GM12891 (cell line): ENCODE measurements around the gene EML6.

Experiments
- DNase-seq: peaks from one replicate; pipeline ENCODE4 v3.0.0; 2011; ENCODE audit warnings: low spot score; ENCODE audit not compliant: insufficient read length
- FAIRE-seq: peaks from 2 replicates; lab custom pipeline; 2011; peaks lifted over from hg19 to GRCh38; lab: Jason Lieb, UNC
- PAX5 ChIP-seq: IDR thresholded peaks from 2 replicates; pipeline ENCODE4 v1.6.1; 2011; ENCODE audit warnings: low read length, moderate library complexity, mild to moderate bottlenecking; ENCODE audit not compliant: insufficient read depth, severe bottlenecking
- POLR2A ChIP-seq: IDR thresholded peaks from 2 replicates; pipeline ENCODE4 v1.6.1; 2011; ENCODE audit warnings: low read depth, low read length, control low read depth
- POLR2AphosphoS5 ChIP-seq: IDR thresholded peaks from 2 replicates; pipeline ENCODE4 v1.6.1; 2011; ENCODE audit warnings: low read depth, low read length, control low read depth
- POU2F2 ChIP-seq: IDR thresholded peaks from 2 replicates; pipeline ENCODE4 v1.6.1; 2011; ENCODE audit warnings: low read depth, mild to moderate bottlenecking, control low read depth, low read length, moderate library complexity
- SPI1 ChIP-seq: IDR thresholded peaks from 2 replicates; pipeline ENCODE4 v1.6.1; 2011; ENCODE audit warnings: low read depth, low read length, control low read depth
- TAF1 ChIP-seq: IDR thresholded peaks from 2 replicates; pipeline ENCODE4 v1.6.1; 2011; ENCODE audit warnings: low read depth, low read length, control low read depth

Gene EML6

DNA sequence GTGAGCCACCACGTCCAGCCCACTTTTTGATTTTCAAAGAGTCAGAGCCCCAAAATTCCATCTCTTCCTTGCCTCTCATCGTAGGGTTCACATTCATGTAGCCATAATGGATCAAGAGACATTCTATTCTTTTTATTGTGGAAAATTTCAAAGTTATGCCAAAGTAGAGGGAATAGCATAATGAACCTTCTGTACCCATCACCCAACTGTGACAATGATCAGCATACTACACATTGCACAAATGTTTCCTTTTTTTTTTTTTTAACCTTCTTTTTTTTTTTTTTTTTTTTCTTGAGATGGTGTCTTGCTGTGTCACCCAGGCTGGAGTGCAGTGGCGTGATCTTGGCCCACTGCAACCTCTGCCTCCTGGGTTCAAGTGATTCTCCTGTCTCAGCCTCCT lies 162.4 kb downstream of the EML6 start:
- TF ChIP-seq PAX5, result no peak
- TF ChIP-seq POLR2A, result no peak
- TF ChIP-seq TAF1, result no peak
- no peak for TF ChIP-seq SPI1
- no peak for TF ChIP-seq POLR2AphosphoS5
- TF ChIP-seq POU2F2, result no peak
- DNase-seq (no peak), FAIRE-seq (no peak)

DNA sequence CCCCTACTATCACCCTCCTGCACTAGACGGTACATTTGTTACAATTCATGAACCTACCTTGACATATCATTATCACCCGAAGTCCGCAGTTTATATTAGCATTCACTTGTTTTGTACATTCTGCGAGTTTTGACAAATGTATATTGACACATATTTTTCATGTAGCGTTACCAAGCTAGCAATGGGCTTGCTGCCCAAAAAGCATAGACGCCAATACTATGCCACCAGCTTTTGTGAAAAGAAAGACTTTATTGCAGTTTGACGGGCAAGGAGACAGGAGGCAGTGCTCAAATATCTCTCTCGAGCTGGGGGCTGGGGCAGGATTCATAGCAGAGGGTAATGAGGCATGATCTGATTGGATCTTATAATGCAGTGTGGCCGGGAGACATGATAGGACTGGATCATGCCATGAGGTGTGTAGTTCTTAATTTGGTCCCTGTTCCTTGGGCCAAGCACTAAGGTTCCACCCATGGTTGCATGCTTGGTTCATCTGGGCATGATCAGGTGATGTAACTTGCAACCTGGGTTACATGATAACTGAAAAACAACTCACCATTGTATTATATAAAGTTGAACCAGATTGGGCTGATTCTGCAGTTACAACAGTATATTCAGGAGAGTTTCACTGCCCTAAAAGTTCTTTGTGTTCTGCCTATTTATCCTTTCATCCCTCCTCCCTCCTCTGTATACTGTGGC lies 164.5 kb downstream of the EML6 start:
- no peak for TF ChIP-seq PAX5
- no peak for TF ChIP-seq POU2F2
- no peak for TF ChIP-seq POLR2AphosphoS5
- TF ChIP-seq POLR2A, result no peak
- no peak for TF ChIP-seq SPI1
- no peak for TF ChIP-seq TAF1
- no peak for DNase-seq
- FAIRE-seq, result no peak

DNA sequence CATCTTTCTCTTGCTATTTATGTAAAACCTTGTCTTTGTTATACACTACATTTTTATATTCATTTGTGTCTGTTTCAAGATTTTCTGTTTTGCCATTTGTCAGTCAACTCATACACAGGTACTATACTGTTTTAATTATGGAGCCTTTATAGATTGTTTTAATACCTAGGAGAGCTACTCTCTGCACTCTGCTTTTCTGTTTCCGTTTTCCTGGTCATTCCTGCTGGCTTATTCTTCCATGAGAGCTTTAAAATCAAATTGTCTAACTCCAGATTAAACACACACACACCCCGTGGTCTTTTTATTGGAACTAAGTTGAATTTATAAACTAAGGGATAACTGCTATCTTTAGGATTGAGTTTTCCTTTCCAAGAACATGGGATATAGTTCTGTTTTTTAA lies 165.6 kb downstream of the EML6 start:
- FAIRE-seq, result no peak

DNA sequence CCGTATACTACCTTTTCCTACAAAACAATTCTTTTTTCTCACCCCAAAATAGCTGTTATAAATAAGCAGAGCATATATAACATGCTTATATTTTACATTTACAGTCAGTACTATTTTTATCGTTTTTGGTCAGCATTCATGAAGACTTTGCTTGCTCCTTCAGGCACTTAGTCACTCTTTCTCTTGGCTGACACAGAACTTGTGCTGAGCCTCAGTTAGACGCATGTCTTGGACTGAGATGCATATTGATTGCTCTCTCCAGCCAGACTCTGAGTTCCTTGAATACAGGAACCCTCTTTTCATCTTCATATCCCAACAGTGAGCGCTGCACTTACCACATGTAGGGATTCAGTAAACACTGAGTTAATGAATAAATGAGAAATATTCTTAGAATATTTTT lies 168.4 kb downstream of the EML6 start:
- no peak for FAIRE-seq
- no peak for DNase-seq
- no peak for TF ChIP-seq PAX5
- no peak for TF ChIP-seq POLR2A
- TF ChIP-seq TAF1, result no peak
- TF ChIP-seq SPI1, result no peak
- TF ChIP-seq POU2F2, result no peak

More for the DNA sequence above, 165.6 kb downstream of the EML6 start:
- no peak for TF ChIP-seq POLR2A
- TF ChIP-seq POU2F2, result no peak
- TF ChIP-seq POLR2AphosphoS5, result no peak
- no peak for TF ChIP-seq TAF1
- no peak for TF ChIP-seq PAX5
- TF ChIP-seq SPI1, result no peak
- no peak for DNase-seq

DNA sequence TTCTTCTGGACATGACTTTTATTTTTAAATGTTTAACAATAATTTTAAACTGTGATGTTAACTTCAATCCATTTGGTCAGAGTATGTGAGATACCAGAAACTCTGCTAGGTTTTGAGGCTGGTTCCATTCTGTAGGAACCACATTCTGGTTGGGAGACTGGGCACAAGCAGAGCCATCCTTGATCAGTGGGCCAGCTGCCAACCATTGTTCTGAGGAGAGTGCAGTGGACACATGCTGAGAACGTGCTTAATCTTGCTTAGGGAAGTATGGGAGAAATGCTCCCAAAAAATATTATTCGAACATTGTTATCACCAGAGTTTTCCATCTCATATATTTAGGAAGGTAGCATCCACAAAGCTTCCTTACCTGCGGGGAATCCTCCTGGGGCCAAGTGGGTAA lies 171.0 kb downstream of the EML6 start:
- TF ChIP-seq SPI1 (no peak), POLR2A (no peak), PAX5 (no peak), POLR2AphosphoS5 (no peak), TAF1 (no peak), POU2F2 (no peak)
- DNase-seq, result no peak
- no peak for FAIRE-seq

DNA sequence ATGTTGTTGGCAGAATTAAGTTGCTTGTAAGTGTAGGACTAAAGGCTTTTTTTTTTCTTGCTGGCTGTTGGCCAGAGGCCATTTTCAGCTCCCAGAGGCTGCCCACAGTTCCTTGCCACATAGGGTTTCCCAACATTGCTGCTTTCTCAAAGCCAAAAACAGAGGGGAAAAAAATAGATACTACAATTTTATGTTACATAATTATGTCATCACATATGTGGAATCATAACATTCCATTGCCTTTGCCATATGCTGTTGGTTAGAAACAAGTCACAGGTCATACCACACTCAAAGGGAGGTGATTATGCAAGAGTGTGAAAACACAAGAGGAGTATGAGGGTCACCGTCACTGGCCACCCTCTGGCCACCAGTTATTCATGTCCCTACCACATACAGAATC lies 172.3 kb downstream of the EML6 start:
- DNase-seq (no peak), FAIRE-seq (no peak)
- TF ChIP-seq POLR2AphosphoS5 (no peak), PAX5 (no peak), POLR2A (no peak), SPI1 (no peak), POU2F2 (no peak), TAF1 (no peak)

DNA sequence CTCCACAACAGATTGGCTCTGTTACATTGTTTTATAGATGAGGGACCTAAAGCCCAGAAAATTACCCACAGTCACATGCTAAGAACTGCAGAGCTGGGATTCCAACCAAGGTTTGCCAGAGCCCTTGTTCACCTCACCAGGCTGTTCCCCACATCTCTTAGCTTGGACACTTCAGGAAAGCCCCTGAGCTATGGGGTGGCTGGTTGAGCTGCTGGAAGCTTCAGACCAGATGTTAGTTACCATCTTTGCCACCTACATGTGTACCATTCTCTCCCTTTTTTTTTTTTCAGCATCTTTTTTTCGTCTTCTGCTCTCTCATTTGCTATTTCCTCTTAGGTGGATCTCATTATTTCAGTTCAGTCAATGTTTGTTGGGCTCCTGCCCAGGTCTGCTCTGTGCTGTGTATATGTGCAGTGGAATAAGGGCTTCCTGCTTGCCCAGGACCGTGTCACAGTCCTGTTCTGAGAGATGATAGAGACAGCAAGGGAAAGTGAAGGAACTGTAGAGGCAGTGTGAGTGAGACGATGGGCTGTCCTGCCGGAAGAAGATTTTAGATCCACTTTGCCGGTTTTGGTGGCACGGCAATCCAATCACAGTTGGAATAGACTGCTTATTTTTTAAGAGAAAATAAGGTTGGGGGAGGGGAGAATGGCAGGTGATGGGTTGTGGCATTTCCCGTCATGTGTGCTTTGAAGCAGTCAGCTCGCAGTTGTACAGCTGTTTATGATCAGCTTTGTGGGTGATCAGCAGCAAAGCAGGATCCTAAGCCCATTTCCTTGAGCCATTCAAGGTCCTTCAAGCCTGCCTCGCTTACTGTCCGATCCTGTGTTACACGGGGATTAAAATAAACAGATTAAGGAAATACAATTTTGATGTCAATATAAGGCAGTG lies 174.2 kb downstream of the EML6 start:
- DNase-seq (no peak), FAIRE-seq (no peak)
- TF ChIP-seq PAX5 (no peak), POLR2AphosphoS5 (no peak), POLR2A (no peak), SPI1 (no peak), POU2F2 (no peak), TAF1 (no peak)

DNA sequence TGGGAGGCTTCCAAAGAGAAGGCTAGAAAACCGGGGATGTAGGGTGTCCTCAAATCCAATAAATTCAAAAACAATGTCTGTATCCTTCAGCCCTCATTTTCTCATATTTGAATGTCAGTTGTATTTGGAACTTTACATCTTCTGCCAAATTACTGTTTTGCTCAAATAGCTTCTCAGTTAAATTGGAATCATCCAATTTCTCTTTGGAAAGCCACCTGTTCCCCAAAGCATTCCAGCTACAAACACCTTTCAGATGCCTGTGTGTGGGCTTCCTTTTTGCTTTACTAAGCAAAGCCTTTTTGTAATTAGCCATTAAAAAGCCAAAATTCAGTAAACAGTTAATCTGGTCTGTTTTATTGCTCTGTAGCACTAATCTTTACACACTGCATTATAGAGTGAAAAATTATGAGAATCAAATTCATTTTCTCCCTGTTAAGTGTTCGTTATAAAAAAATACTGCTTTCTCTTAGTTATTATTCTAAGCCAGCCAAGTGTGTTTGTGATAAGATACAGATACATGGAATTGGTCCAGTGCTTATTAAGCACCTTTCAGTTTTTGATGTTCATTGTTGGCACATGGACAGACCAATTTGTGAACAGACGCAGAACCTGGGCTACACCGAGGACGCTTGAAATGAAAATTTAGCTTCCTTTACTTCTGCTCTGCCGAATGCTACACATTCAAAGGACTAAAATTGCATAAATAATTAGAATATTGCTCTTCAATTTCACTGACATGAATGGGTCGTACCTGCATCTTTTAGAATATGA lies 175.2 kb downstream of the EML6 start:
- DNase-seq (no peak), FAIRE-seq (no peak)
- TF ChIP-seq TAF1, result no peak
- TF ChIP-seq PAX5, result no peak
- TF ChIP-seq POLR2A, result no peak
- no peak for TF ChIP-seq POU2F2
- no peak for TF ChIP-seq SPI1
- no peak for TF ChIP-seq POLR2AphosphoS5
